Measurements from ENCODE around the gene NACAD.

The NACAD gene

GRCh38 chr7:45033931-45034290, 54.9 kb downstream of the NACAD start:
- no peak for DNase-seq (ENCODE audit: low read depth)
- H3K4me3 ChIP-seq (ENCODE audit: low read depth, low read length) = no peak overlapping the region
- TF ChIP-seq CTCF (IDR thresholded peaks at IDR 0.05; ENCODE audit: low read depth, low read length, missing control alignments) = no peak
- in situ Hi-C loops (cut with HindIII; ENCODE audit: low sequenced_read_pairs) = no loop called here

- no peak overlapping the region for H3K4me3 ChIP-seq (ENCODE audit: low read depth, low read length)
- peak; percentile 72 for DNase-seq (ENCODE audit: low read depth)
- no peak for TF ChIP-seq CTCF (IDR thresholded peaks at IDR 0.05; ENCODE audit: low read depth, low read length, missing control alignments)
- in situ Hi-C loops (cut with HindIII; ENCODE audit: low sequenced_read_pairs) = no loop called here
These were observed 55.4 kb downstream of the NACAD start for GRCh38 chr7:45033261-45033930.

GRCh38 chr7:45032421-45032820, 56.3 kb downstream of the NACAD start:
- in situ Hi-C loops (cut with HindIII; ENCODE audit: low sequenced_read_pairs) = no loop called here
- no peak for DNase-seq (ENCODE audit: low read depth)
- no peak overlapping the region for H3K4me3 ChIP-seq (ENCODE audit: low read depth, low read length)
- TF ChIP-seq CTCF (IDR thresholded peaks at IDR 0.05; ENCODE audit: low read depth, low read length, missing control alignments) = no peak

- no peak for TF ChIP-seq CTCF (IDR thresholded peaks at IDR 0.05; ENCODE audit: low read depth, low read length, missing control alignments)
- no peak for DNase-seq (ENCODE audit: low read depth)
- in situ Hi-C loops (cut with HindIII; ENCODE audit: low sequenced_read_pairs) = no loop called here
- no peak overlapping the region for H3K4me3 ChIP-seq (ENCODE audit: low read depth, low read length)
These were observed 56.9 kb downstream of the NACAD start for GRCh38 chr7:45031829-45032228.

All from astrocyte of the cerebellum (primary cell).